ENCODE data around the gene CEBPG. TPM values are rescaled to one million over a fixed set of nuclear protein-coding genes. Genes with fewer than 3 reads are reported as not detected.

CEBPG gene
- total and polyA plus RNA-seq, 9 of the 15 experiments (the other 6 are each of a cell fraction or from before 2014, with no cell fraction given) = 9.5 to 34.9 (median 30.9) TPM

DNA sequence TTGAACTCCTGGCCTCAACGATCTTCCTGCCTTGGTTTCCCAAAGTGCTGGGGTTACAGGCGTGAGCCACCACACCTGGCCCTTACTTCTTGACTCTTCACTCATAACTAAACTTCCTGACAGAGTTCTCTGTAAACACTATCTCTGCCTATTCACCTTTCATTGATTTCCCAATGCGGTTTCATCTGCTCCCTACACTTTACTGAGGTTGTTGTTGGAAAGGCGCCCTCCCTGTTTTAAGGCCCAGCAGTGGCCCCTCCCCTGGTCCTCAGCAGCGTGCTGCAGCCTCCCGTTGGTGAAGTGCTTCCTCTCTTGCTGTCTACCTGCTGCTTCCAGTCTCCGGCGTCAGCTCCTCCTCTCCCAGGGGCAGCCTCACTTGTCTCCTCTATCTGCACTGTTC lies 44.4 kb upstream of the CEBPG start:
- FAIRE-seq = no peak
- TF ChIP-seq, protein P1, sequence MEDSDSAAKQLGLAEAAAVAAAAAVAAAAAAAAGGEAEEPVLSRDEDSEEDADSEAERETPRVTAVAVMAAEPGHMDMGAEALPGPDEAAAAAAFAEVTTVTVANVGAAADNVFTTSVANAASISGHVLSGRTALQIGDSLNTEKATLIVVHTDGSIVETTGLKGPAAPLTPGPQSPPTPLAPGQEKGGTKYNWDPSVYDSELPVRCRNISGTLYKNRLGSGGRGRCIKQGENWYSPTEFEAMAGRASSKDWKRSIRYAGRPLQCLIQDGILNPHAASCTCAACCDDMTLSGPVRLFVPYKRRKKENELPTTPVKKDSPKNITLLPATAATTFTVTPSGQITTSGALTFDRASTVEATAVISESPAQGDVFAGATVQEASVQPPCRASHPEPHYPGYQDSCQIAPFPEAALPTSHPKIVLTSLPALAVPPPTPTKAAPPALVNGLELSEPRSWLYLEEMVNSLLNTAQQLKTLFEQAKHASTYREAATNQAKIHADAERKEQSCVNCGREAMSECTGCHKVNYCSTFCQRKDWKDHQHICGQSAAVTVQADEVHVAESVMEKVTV (CRISPR knock-in tag; IDR thresholded peaks at IDR 0.05) = no peak
- Histone ChIP-seq H3K9ac (ENCODE audit: insufficient read depth in 1 of 2, low read depth in 2 of 2, low read length in 2 of 2) (no peak overlapping the region), H3K4me1 (replicated peaks in 1 of 2; ENCODE audit: control insufficient read depth in 2 of 2, insufficient read depth in 2 of 2, low read length in 2 of 2) (no peaks in the 10 kb centered on the region), H4K20me1 (replicated peaks; ENCODE audit: control insufficient read depth, insufficient read depth, low read length) (no peaks in the 10 kb centered on the region), H2AFZ (ENCODE audit: low read depth, low read length) (no peak overlapping the region), H3K9me1 (ENCODE audit: control insufficient read depth, insufficient read depth, low read length) (no peaks in the 10 kb centered on the region), H3K27me3 (ENCODE audit: control insufficient read depth in 2 of 2, insufficient read depth in 2 of 2, low read length in 2 of 2) (peaks cover 5 to 15% of the 10 kb centered on the region in 2 experiments), H3K36me3 (ENCODE audit: control insufficient read depth, insufficient read depth, low read length) (no peaks in the 10 kb centered on the region), H3K4me3 (no peak overlapping the region), H3K27ac (ENCODE audit: extremely low read depth, low read depth, low read length) (no peak overlapping the region), H3K4me2 (ENCODE audit: insufficient read depth, low read length) (no peak overlapping the region), H3K9me3 (replicated peaks; ENCODE audit: control insufficient read depth, insufficient read depth, low read depth, low read length) (no peaks in the 10 kb centered on the region), H3K79me2 (ENCODE audit: control insufficient read depth, insufficient read depth, low read length) (no peaks in the 10 kb centered on the region)
- no peak for DNase-seq (ENCODE audit: extremely low read depth in 1 of 4, low spot score in 3 of 4)
- BruUV-seq (replicated peaks) = no TSS peak
- WGBS (ENCODE audit: insufficient coverage, low coverage, missing lambda C conversion rate) = 3% methylated on average over 8 of the region's 8 CpGs
- CTCF ChIA-PET (ENCODE audit: low intra/inter-chr PET ratio) = no interaction called here
- intact Hi-C loops (cut with micrococcal nuclease) = no loop called here
- in situ Hi-C loops (cut with MboI) = no loop called here
- ATAC-seq = no peak
- POLR2A ChIA-PET = interaction anchor here (0.5 kb wide), 1 partner anchor 110 kb away, joined by 3 read pairs; no protein-coding TSS in a partner anchor

DNA sequence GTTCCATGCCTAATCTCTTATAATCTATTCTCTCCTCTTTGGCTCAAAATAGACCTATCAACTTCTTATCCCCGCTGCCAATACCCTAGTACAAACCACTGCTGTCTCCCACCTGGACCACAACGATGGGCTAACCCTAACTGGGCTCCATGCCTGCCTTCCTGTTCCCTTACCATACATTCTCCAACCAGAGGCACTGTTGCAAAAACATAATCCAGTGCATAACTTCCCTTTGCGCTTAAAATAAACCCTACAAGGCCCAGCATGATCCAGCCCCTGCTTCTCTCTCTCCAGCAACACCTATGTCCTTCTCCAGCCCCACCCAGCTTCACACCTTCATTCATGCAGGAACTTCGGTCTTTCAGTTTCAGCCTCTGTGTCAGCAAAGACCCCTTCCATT lies 43.8 kb upstream of the CEBPG start:
- in situ Hi-C loops (cut with MboI) = no loop called here
- no peak overlapping the region for H2AFZ ChIP-seq (ENCODE audit: low read depth, low read length)
- no peak overlapping the region for H3K27ac ChIP-seq (ENCODE audit: extremely low read depth, low read depth, low read length)
- no peaks in the 10 kb centered on the region for H3K36me3 ChIP-seq (ENCODE audit: control insufficient read depth, insufficient read depth, low read length)
- H4K20me1 ChIP-seq (replicated peaks; ENCODE audit: control insufficient read depth, insufficient read depth, low read length) = no peaks in the 10 kb centered on the region
- H3K9ac ChIP-seq (ENCODE audit: insufficient read depth in 1 of 2, low read depth in 2 of 2, low read length in 2 of 2) = no peak overlapping the region
- WGBS (ENCODE audit: insufficient coverage, low coverage, missing lambda C conversion rate) = 3% methylated on average over 4 of the region's 4 CpGs
- FAIRE-seq (no peak), DNase-seq (ENCODE audit: extremely low read depth in 1 of 4, low spot score in 3 of 4) (no peak), ATAC-seq (no peak)
- no peaks in the 10 kb centered on the region for H3K79me2 ChIP-seq (ENCODE audit: control insufficient read depth, insufficient read depth, low read length)
- intact Hi-C loops (cut with micrococcal nuclease) = no loop called here
- no peak overlapping the region for H3K4me3 ChIP-seq
- no TSS peak for BruUV-seq (replicated peaks)
- H3K27me3 ChIP-seq (ENCODE audit: control insufficient read depth in 2 of 2, insufficient read depth in 2 of 2, low read length in 2 of 2) = peaks cover 5 to 15% of the 10 kb centered on the region in 2 experiments
- H3K4me2 ChIP-seq (ENCODE audit: insufficient read depth, low read length) = no peak overlapping the region
- CTCF ChIA-PET (ENCODE audit: low intra/inter-chr PET ratio) = no interaction called here
- no peaks in the 10 kb centered on the region for H3K9me1 ChIP-seq (ENCODE audit: control insufficient read depth, insufficient read depth, low read length)
- no peaks in the 10 kb centered on the region for H3K9me3 ChIP-seq (replicated peaks; ENCODE audit: control insufficient read depth, insufficient read depth, low read depth, low read length)
- no peaks in the 10 kb centered on the region for H3K4me1 ChIP-seq (replicated peaks in 1 of 2; ENCODE audit: control insufficient read depth in 2 of 2, insufficient read depth in 2 of 2, low read length in 2 of 2)
- POLR2A ChIA-PET = no interaction called here
- TF ChIP-seq ZBTB8A (IDR thresholded peaks at IDR 0.05; ENCODE audit: partially characterized antibody) (no peak), XRCC4 (IDR thresholded peaks at IDR 0.05; ENCODE audit: extremely low read depth, insufficient read depth, insufficient read length) (no peak), CHD1 (IDR thresholded peaks at IDR 0.05; ENCODE audit: low read length) (no peak), MTA1 (IDR thresholded peaks at IDR 0.05; ENCODE audit: borderline replicate concordance) (no peak), CXXC5 (CRISPR knock-in tag; IDR thresholded peaks at IDR 0.05) (no peak), ZC3H8 (IDR thresholded peaks at IDR 0.05) (no peak)
- TF ChIP-seq, protein P2, sequence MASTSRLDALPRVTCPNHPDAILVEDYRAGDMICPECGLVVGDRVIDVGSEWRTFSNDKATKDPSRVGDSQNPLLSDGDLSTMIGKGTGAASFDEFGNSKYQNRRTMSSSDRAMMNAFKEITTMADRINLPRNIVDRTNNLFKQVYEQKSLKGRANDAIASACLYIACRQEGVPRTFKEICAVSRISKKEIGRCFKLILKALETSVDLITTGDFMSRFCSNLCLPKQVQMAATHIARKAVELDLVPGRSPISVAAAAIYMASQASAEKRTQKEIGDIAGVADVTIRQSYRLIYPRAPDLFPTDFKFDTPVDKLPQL (IDR thresholded peaks at IDR 0.05; ENCODE audit: extremely low read depth, insufficient read length) = no peak
- TF ChIP-seq, protein P3, sequence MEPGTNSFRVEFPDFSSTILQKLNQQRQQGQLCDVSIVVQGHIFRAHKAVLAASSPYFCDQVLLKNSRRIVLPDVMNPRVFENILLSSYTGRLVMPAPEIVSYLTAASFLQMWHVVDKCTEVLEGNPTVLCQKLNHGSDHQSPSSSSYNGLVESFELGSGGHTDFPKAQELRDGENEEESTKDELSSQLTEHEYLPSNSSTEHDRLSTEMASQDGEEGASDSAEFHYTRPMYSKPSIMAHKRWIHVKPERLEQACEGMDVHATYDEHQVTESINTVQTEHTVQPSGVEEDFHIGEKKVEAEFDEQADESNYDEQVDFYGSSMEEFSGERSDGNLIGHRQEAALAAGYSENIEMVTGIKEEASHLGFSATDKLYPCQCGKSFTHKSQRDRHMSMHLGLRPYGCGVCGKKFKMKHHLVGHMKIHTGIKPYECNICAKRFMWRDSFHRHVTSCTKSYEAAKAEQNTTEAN (CRISPR knock-in tag; IDR thresholded peaks at IDR 0.05) = no peak
- TF ChIP-seq, protein P4, sequence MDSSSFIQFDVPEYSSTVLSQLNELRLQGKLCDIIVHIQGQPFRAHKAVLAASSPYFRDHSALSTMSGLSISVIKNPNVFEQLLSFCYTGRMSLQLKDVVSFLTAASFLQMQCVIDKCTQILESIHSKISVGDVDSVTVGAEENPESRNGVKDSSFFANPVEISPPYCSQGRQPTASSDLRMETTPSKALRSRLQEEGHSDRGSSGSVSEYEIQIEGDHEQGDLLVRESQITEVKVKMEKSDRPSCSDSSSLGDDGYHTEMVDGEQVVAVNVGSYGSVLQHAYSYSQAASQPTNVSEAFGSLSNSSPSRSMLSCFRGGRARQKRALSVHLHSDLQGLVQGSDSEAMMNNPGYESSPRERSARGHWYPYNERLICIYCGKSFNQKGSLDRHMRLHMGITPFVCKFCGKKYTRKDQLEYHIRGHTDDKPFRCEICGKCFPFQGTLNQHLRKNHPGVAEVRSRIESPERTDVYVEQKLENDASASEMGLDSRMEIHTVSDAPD (CRISPR knock-in tag; IDR thresholded peaks at IDR 0.05) = no peak
- TF ChIP-seq, protein P5, sequence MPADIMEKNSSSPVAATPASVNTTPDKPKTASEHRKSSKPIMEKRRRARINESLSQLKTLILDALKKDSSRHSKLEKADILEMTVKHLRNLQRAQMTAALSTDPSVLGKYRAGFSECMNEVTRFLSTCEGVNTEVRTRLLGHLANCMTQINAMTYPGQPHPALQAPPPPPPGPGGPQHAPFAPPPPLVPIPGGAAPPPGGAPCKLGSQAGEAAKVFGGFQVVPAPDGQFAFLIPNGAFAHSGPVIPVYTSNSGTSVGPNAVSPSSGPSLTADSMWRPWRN (IDR thresholded peaks at IDR 0.05; ENCODE audit: low read depth) = no peak

Data from K562 (cell line).